GM23338 (cell line): Measurements from ENCODE around the gene MYOM1. TPM values are rescaled to one million over a fixed set of nuclear protein-coding genes. Genes with fewer than 3 reads are reported as not detected.

ENCODE experiments used
- ATAC-seq: fragments of 200-7000 bp; cut with Tn5 transposase; 3 replicates; pipeline ENCODE4 v1.9.1; 2020
- DNase-seq: peaks from one replicate; pipeline ENCODE4 v3.0.0-alpha.2; 2015; ENCODE audit warnings: low spot score
- H2AFZ ChIP-seq: fragments of 200-600 bp; sonication (generic); 2 replicates; pipeline ENCODE4 v1.8.0; 2016; ENCODE audit warnings: antibody characterized with exemption, mild to moderate bottlenecking, moderate library complexity
- H3F3A ChIP-seq: fragments of 200-600 bp; sonication (generic); replicated peaks from 2 replicates; pipeline ENCODE4 v1.8.0; 2017; ENCODE audit warnings: antibody characterized with exemption, mixed run types, low read depth
- H3K27ac ChIP-seq: fragments of 200-600 bp; sonication (generic); 2 replicates; pipeline ENCODE4 v1.6.1; 2016; ENCODE audit warnings: low read depth
- H3K27me3 ChIP-seq: fragments of 200-600 bp; sonication (generic); 2 replicates; pipeline ENCODE4 v1.8.0; 2016; ENCODE audit warnings: mild to moderate bottlenecking, mixed run types, moderate library complexity; ENCODE audit not compliant: insufficient read depth
- H3K36me3 ChIP-seq: fragments of 200-600 bp; sonication (generic); 2 replicates; pipeline ENCODE4 v1.8.0; 2016; ENCODE audit warnings: mild to moderate bottlenecking; ENCODE audit not compliant: insufficient read depth
- H3K4me1 ChIP-seq: fragments of 200-600 bp; sonication (generic); 2 replicates; pipeline ENCODE4 v1.8.0; 2016; ENCODE audit warnings: mild to moderate bottlenecking, moderate library complexity; ENCODE audit not compliant: insufficient read depth
- H3K4me2 ChIP-seq: fragments of 200-600 bp; sonication (generic); 2 replicates; pipeline ENCODE4 v1.7.1; 2017; ENCODE audit warnings: mixed run types
- H3K4me3 ChIP-seq: fragments of 200-600 bp; sonication (generic); 2 replicates; pipeline ENCODE4 v1.6.1; 2016; ENCODE audit warnings: mixed run types
- H3K79me2 ChIP-seq: fragments of 200-600 bp; sonication (generic); replicated peaks from 2 replicates; pipeline ENCODE4 v1.8.0; 2017; ENCODE audit warnings: mild to moderate bottlenecking; ENCODE audit not compliant: insufficient read depth
- H3K9me2 ChIP-seq: fragments of 200-600 bp; sonication (generic); 2 replicates; pipeline ENCODE4 v1.8.0; 2017; ENCODE audit not compliant: insufficient read depth
- H4K20me1 ChIP-seq: fragments of 200-600 bp; sonication (generic); replicated peaks from 2 replicates; pipeline ENCODE4 v1.8.0; 2017; ENCODE audit warnings: mild to moderate bottlenecking; ENCODE audit not compliant: insufficient read depth
- H3K27ac Mint-ChIP-seq: 2 replicates; pipeline ENCODE4 v1.8.0; 2020; ENCODE audit warnings: inconsistent platforms, mild to moderate bottlenecking, moderate library complexity, mixed read lengths
- H3K27me3 Mint-ChIP-seq: 3 replicates; pipeline ENCODE4 v1.8.0; 2022; ENCODE audit warnings: low read depth, mild to moderate bottlenecking, moderate library complexity, mixed read lengths, inconsistent platforms; ENCODE audit not compliant: insufficient read depth, poor library complexity
- H3K36me3 Mint-ChIP-seq: 3 replicates; pipeline ENCODE4 v1.8.0; 2021; ENCODE audit warnings: low read depth, mild to moderate bottlenecking, inconsistent platforms, moderate library complexity, mixed read lengths
- H3K4me1 Mint-ChIP-seq: 3 replicates; pipeline ENCODE4 v1.8.0; 2020; ENCODE audit warnings: mild to moderate bottlenecking, inconsistent platforms, mixed read lengths
- H3K4me3 Mint-ChIP-seq: 3 replicates; pipeline ENCODE4 v1.8.0; 2021; ENCODE audit warnings: moderate library complexity, mild to moderate bottlenecking, inconsistent platforms, mixed read lengths
- H3K9me3 Mint-ChIP-seq: 3 replicates; pipeline ENCODE4 v1.8.0; 2020; ENCODE audit warnings: moderate library complexity, mild to moderate bottlenecking, inconsistent platforms, mixed read lengths
- CREB1 ChIP-seq: fragments of 250-450 bp; sonication (Bioruptor Pico); IDR thresholded peaks from 2 replicates; pipeline ENCODE4 v1.5.0; 2020; ENCODE audit warnings: low read depth, mild to moderate bottlenecking, moderate library complexity
- EZH2 ChIP-seq: fragments of 200-600 bp; sonication (generic); IDR thresholded peaks from one replicate; pipeline ENCODE4 v1.8.0; 2017; ENCODE audit warnings: antibody characterized with exemption, mild to moderate bottlenecking, low read depth; ENCODE audit not compliant: unreplicated experiment
- EZH2phosphoT487 ChIP-seq: fragments of 200-600 bp; sonication (generic); IDR thresholded peaks from one replicate; pipeline ENCODE4 v1.8.1; 2018; ENCODE audit warnings: antibody characterized with exemption; ENCODE audit not compliant: unreplicated experiment
- JUNB ChIP-seq: IDR thresholded peaks from one replicate; pipeline ENCODE4 v1.6.1; 2016; ENCODE audit warnings: antibody characterized with exemption; ENCODE audit not compliant: unreplicated experiment
- POLR2AphosphoS5 ChIP-seq: IDR thresholded peaks from 2 replicates; pipeline ENCODE4 v1.6.1; 2016; ENCODE audit warnings: antibody characterized with exemption, low read depth
- REST ChIP-seq: IDR thresholded peaks from one replicate; pipeline ENCODE4 v1.6.1; 2018; ENCODE audit warnings: antibody characterized with exemption; ENCODE audit not compliant: unreplicated experiment
- STAT1 ChIP-seq: IDR thresholded peaks from one replicate; pipeline ENCODE4 v1.6.1; 2016; ENCODE audit warnings: antibody characterized with exemption; ENCODE audit not compliant: unreplicated experiment
- ZNF331 ChIP-seq: fragments of 250-450 bp; sonication (Bioruptor Pico); IDR thresholded peaks from 2 replicates; pipeline ENCODE4 v1.5.0; 2020; ENCODE audit warnings: low read depth, mild to moderate bottlenecking, moderate library complexity
- polyA plus RNA-seq: library from polyadenylated mRNA; unstranded; fragments of >200 nt; fragmentation: Nextera tagmentation; extraction: Ambion mirVana; gene quantifications from 2 replicates; pipeline ENCODE4 v1.2.1, GENCODE V29; 2016
- total RNA-seq: library from RNA; depleted of rRNA; stranded (reverse); fragments of >200 nt; shearing (Covaris generic); gene quantifications from 2 replicates; pipeline ENCODE4 v1.2.3, GENCODE V29; 2014

MYOM1 gene
- total and polyA plus RNA-seq, 2 experiments from 2014 or later = 0.27 to 0.38 TPM

- TF ChIP-seq REST = no peak
- no peak for TF ChIP-seq STAT1
- no peak for TF ChIP-seq EZH2
- no peak for TF ChIP-seq POLR2AphosphoS5
These were observed 179.6 kb downstream of the MYOM1 start (continued) for GRCh38 chr18:3040173-3040572.

DNA sequence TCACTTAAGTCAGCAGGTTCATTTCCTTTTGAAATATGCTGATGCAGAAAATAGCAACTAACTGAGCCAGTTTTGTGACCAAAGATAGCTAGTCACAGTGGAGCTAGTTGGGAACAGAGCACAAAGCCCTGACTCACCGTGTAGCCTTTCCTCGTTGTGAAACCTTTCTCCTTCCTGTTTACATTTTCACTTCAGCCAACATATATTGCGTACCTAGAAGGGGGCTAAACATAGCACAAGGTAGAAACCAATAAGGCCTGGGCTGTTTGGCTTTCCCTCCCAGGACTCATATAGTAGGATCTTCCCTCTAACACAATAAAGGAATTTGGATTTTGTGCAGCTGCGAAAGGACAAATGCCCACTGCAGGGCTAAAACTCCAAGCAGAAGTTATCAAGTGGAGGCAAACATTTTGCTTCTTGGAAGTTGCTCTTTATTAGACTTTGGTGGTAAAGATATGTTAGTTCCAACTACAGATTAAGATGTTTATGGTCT is 182.3 kb downstream of the MYOM1 start:
- no peaks in the 10 kb centered on the region for H3K9me2 ChIP-seq
- ATAC-seq = no peak
- no peak overlapping the region for H3K4me3 Mint-ChIP-seq
- no peaks in the 10 kb centered on the region; the same call in 2 of the 3 replicates for H3K9me3 Mint-ChIP-seq
- peaks cover 5% of the 10 kb centered on the region; the same call in 2 of the 3 replicates for H3K4me1 Mint-ChIP-seq
- no peak for DNase-seq
- no peak overlapping the region for H3K4me3 ChIP-seq
- no peaks in the 10 kb centered on the region for H3F3A ChIP-seq
- peaks cover 4% of the 10 kb centered on the region for H3K27me3 Mint-ChIP-seq
- H3K4me2 ChIP-seq = no peak overlapping the region
- no peaks in the 10 kb centered on the region for H3K79me2 ChIP-seq
- no peaks in the 10 kb centered on the region for H3K36me3 Mint-ChIP-seq
- peak overlapping the region; percentile 85 for H2AFZ ChIP-seq
- TF ChIP-seq EZH2 (no peak), REST (no peak), ZNF331 (CRISPR knock-in tag) (no peak), CREB1 (CRISPR knock-in tag) (no peak), STAT1 (no peak), EZH2phosphoT487 (no peak), POLR2AphosphoS5 (no peak), JUNB (no peak)
- H4K20me1 ChIP-seq = no peaks in the 10 kb centered on the region
- no peaks in the 10 kb centered on the region for H3K27me3 ChIP-seq
- no peaks in the 10 kb centered on the region for H3K36me3 ChIP-seq
- H3K4me1 ChIP-seq = no peaks in the 10 kb centered on the region
- no peak overlapping the region for H3K27ac ChIP-seq
- H3K27ac Mint-ChIP-seq = no peak overlapping the region
